Liver (tissue), 3 donors: ENCODE data around the gene TH.

Source experiments
- HNF4A ChIP-seq, 2 donors: conservative IDR thresholded peaks; 2 replicates each; pipeline ENCODE4 v1.6.1; 2016; ENCODE audit warnings: antibody characterized with exemption in 2 of 2, mild to moderate bottlenecking in 2 of 2
- JUND ChIP-seq, 2 donors: IDR thresholded peaks; 2 replicates each; pipeline ENCODE4 v1.6.1; 2016; ENCODE audit warnings: antibody characterized with exemption in 2 of 2
- RAD21 ChIP-seq, 2 donors: IDR thresholded peaks; 2 replicates each; pipeline ENCODE4 v1.6.1; 2016; ENCODE audit warnings: antibody characterized with exemption in 2 of 2, mild to moderate bottlenecking in 2 of 2
- TAF1 ChIP-seq: conservative IDR thresholded peaks from 2 replicates; pipeline ENCODE4 v1.6.1; 2016; ENCODE audit warnings: antibody characterized with exemption, mild to moderate bottlenecking
- YY1 ChIP-seq: IDR thresholded peaks from 2 replicates; pipeline ENCODE4 v1.6.1; 2016; ENCODE audit warnings: antibody characterized with exemption, mild to moderate bottlenecking
- TF ChIP-seq, protein P1 (sequence below): fragments of 150-350 bp; IDR thresholded peaks from 2 replicates; pipeline ENCODE4 v1.5.1; 2017; ENCODE audit warnings: improper control_type of control experiment, low read depth, low read length; ENCODE audit not compliant: missing input control
- TF ChIP-seq, protein P2 (sequence below): IDR thresholded peaks from 2 replicates; pipeline ENCODE4 v1.6.1; 2016; ENCODE audit warnings: antibody characterized with exemption, mild to moderate bottlenecking
- TF ChIP-seq, protein P3 (sequence below): IDR thresholded peaks from 2 replicates; pipeline ENCODE4 v1.6.1; 2016; ENCODE audit warnings: antibody characterized with exemption
- donor health status: healthy.
- donor health status: healthy.

DNA sequence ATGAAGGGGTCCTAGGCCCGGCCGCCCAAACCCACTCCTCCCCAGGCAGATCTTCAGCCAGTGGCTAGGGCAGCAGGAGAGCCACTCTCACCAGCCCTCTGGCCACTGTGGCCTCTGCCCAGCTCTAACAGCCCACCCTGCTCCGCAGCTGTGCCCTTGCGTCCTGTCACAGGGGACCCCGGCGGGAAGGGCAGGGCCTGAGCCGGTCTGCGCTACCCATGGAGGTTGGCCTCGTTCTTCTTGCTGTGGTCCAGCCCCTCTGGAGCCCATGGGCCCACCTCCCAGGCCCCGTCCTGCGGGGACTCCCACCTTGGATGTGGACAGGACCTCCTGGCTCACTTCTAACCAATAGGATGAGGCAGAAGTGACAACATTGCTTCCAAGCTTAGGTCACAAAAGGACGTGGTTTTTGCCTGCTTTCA is 38.3 kb upstream of the TH start:
- TF ChIP-seq, protein P1, sequence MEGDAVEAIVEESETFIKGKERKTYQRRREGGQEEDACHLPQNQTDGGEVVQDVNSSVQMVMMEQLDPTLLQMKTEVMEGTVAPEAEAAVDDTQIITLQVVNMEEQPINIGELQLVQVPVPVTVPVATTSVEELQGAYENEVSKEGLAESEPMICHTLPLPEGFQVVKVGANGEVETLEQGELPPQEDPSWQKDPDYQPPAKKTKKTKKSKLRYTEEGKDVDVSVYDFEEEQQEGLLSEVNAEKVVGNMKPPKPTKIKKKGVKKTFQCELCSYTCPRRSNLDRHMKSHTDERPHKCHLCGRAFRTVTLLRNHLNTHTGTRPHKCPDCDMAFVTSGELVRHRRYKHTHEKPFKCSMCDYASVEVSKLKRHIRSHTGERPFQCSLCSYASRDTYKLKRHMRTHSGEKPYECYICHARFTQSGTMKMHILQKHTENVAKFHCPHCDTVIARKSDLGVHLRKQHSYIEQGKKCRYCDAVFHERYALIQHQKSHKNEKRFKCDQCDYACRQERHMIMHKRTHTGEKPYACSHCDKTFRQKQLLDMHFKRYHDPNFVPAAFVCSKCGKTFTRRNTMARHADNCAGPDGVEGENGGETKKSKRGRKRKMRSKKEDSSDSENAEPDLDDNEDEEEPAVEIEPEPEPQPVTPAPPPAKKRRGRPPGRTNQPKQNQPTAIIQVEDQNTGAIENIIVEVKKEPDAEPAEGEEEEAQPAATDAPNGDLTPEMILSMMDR, result no peak
- no peak for TF ChIP-seq JUND (IDR thresholded peaks at IDR 0.05)
- no peak for TF ChIP-seq YY1
- TF ChIP-seq RAD21 (IDR thresholded peaks at IDR 0.05), result no peak
- TF ChIP-seq, protein P2, sequence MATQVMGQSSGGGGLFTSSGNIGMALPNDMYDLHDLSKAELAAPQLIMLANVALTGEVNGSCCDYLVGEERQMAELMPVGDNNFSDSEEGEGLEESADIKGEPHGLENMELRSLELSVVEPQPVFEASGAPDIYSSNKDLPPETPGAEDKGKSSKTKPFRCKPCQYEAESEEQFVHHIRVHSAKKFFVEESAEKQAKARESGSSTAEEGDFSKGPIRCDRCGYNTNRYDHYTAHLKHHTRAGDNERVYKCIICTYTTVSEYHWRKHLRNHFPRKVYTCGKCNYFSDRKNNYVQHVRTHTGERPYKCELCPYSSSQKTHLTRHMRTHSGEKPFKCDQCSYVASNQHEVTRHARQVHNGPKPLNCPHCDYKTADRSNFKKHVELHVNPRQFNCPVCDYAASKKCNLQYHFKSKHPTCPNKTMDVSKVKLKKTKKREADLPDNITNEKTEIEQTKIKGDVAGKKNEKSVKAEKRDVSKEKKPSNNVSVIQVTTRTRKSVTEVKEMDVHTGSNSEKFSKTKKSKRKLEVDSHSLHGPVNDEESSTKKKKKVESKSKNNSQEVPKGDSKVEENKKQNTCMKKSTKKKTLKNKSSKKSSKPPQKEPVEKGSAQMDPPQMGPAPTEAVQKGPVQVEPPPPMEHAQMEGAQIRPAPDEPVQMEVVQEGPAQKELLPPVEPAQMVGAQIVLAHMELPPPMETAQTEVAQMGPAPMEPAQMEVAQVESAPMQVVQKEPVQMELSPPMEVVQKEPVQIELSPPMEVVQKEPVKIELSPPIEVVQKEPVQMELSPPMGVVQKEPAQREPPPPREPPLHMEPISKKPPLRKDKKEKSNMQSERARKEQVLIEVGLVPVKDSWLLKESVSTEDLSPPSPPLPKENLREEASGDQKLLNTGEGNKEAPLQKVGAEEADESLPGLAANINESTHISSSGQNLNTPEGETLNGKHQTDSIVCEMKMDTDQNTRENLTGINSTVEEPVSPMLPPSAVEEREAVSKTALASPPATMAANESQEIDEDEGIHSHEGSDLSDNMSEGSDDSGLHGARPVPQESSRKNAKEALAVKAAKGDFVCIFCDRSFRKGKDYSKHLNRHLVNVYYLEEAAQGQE, result no peak
- no peak for TF ChIP-seq HNF4A (conservative IDR thresholded peaks at IDR 0.05)
- TF ChIP-seq, protein P3, sequence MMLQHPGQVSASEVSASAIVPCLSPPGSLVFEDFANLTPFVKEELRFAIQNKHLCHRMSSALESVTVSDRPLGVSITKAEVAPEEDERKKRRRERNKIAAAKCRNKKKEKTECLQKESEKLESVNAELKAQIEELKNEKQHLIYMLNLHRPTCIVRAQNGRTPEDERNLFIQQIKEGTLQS, result no peak
- no peak for TF ChIP-seq TAF1
